ENCODE results near the gene PLXDC1. TPM values are rescaled to one million over a fixed set of nuclear protein-coding genes. Genes with fewer than 3 reads are reported as not detected.

The PLXDC1 gene
- total RNA-seq, 1 donor from 2014 or later, result 19.7 TPM

DNA sequence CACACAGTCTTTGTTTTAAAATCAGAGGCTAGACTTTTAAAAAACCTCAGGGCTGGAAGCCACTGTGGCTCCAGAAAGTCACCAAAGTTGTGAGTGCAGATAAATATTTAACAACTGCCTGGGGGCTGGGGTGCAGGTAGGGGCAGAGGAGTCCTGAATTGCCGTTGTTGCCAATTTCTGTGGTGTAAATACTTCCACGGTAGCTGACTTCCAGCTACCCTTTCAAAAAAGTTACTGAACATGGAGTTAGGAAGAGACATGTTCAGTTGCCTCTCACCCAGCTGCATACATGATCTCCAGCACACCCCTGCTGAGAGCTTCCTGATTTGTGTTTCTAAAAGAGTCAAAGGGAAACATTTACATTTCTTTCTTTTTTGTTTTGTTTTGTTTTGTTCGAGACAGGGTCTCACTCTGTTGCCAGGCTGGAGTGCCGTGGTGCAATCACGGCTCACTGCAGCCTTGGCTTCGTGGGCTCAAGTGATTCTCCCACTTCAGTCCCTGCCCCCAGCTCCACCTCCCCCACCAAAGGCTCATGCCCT lies 58.7 kb downstream of the PLXDC1 start:
- Mint-ChIP-seq H3K4me3 (ENCODE audit: unreplicated experiment) (no peak overlapping the region), H3K9me3 (ENCODE audit: unreplicated experiment) (no peaks in the 10 kb centered on the region), H3K36me3 (ENCODE audit: unreplicated experiment) (peaks cover 2% of the 10 kb centered on the region), H3K27ac (ENCODE audit: unreplicated experiment) (peak overlapping the region; percentile 83), H3K4me1 (ENCODE audit: unreplicated experiment) (peaks cover 35% of the 10 kb centered on the region), H3K27me3 (ENCODE audit: unreplicated experiment) (peaks cover 2% of the 10 kb centered on the region)
- DNase-seq (ENCODE audit: extremely low spot score, unreplicated experiment), result no peak
- TF ChIP-seq, protein P1, sequence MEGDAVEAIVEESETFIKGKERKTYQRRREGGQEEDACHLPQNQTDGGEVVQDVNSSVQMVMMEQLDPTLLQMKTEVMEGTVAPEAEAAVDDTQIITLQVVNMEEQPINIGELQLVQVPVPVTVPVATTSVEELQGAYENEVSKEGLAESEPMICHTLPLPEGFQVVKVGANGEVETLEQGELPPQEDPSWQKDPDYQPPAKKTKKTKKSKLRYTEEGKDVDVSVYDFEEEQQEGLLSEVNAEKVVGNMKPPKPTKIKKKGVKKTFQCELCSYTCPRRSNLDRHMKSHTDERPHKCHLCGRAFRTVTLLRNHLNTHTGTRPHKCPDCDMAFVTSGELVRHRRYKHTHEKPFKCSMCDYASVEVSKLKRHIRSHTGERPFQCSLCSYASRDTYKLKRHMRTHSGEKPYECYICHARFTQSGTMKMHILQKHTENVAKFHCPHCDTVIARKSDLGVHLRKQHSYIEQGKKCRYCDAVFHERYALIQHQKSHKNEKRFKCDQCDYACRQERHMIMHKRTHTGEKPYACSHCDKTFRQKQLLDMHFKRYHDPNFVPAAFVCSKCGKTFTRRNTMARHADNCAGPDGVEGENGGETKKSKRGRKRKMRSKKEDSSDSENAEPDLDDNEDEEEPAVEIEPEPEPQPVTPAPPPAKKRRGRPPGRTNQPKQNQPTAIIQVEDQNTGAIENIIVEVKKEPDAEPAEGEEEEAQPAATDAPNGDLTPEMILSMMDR (IDR thresholded peaks at IDR 0.05), result no peak

DNA sequence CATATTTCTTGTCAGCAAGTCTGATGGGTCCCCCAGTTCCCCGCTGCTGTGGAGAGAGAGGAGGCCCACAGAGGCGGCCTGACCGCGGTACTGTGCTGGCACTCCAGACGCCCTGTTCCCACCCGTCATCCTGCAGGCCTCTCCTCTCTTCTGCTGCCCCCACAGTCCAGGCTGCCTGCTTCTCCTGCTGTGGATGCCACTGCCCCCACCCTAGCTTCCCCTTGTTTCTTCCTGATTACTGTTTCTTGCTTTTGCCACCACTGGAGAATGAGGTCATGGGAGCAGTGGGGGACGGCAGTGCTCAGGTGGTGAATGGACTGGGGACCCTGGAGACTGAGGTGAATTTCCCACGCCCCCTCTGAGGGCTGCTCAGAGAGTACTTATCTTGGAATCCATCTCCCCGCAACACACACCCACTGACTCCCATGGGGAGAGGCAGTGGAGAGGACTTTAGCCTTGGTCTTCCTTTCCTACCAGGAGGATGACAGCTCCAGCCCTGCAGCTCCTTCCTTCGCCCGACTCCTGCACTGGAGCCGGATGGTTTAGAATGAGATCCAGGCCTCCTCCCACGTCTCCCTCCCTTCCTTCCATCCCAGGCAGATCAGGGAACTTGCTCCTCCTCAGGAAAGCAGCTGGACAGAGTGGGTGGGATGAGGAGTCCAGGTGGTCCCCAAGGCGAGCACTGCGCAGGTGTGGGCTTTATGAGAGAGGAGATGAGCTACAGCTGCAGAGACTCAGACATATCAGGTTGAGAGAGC lies 60.4 kb downstream of the PLXDC1 start:
- Mint-ChIP-seq H3K9me3 (ENCODE audit: unreplicated experiment) (no peaks in the 10 kb centered on the region), H3K4me1 (ENCODE audit: unreplicated experiment) (peaks cover 32% of the 10 kb centered on the region), H3K36me3 (ENCODE audit: unreplicated experiment) (peaks cover 2% of the 10 kb centered on the region), H3K4me3 (ENCODE audit: unreplicated experiment) (no peak overlapping the region), H3K27ac (ENCODE audit: unreplicated experiment) (no peak overlapping the region), H3K27me3 (ENCODE audit: unreplicated experiment) (peaks cover 2% of the 10 kb centered on the region)
- TF ChIP-seq, protein P1 (IDR thresholded peaks at IDR 0.05), result no peak
- no peak for DNase-seq (ENCODE audit: extremely low spot score, unreplicated experiment)

DNA sequence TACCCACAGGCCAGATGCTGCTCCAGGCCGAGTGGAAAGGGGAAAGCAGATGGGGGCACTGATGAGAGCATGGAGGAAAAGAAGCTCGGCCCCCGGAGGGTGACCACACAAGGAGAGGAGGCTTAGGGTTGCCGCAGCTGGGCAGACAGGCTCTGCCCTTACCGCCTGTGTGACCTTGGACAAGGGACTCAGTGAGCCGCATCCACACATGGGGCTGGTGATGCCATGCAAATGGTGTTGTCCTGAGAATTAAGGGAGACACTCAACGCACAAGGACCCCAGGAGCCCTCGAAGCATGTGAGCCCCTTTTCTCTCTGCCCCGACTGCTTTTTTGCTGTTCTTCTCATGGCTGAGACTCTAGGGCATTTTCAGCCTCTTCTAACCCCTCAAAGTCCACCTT lies 61.0 kb downstream of the PLXDC1 start:
- H3K4me1 Mint-ChIP-seq (ENCODE audit: unreplicated experiment), result peaks cover 30% of the 10 kb centered on the region
- TF ChIP-seq, protein P1 (IDR thresholded peaks at IDR 0.05), result no peak
- H3K27me3 Mint-ChIP-seq (ENCODE audit: unreplicated experiment), result peaks cover 1% of the 10 kb centered on the region

DNA sequence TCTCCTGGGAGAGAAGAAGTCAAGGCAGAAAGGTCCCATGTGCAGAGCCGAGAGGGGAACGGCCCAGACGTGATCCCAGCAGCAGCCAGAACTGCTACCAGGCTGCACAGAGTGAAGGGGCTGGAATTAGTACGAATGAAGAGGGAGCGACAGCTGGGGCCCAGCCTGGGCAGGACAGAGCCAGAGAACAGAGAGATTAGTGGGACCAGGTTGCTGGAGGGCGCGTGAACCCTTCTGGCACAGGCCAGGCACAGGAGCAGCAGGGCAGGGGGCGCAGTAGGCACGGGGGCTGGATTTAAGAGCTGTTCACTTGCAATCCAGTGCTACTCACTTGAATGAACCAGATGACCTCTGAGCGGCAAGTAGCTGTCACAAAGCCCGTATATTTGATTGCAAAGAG lies 66.9 kb downstream of the PLXDC1 start:
- Mint-ChIP-seq H3K27me3 (ENCODE audit: unreplicated experiment) (peaks cover 10% of the 10 kb centered on the region), H3K9me3 (ENCODE audit: unreplicated experiment) (no peaks in the 10 kb centered on the region), H3K4me1 (ENCODE audit: unreplicated experiment) (peaks cover 28% of the 10 kb centered on the region), H3K27ac (ENCODE audit: unreplicated experiment) (no peak overlapping the region), H3K36me3 (ENCODE audit: unreplicated experiment) (peaks cover 7% of the 10 kb centered on the region), H3K4me3 (ENCODE audit: unreplicated experiment) (no peak overlapping the region)
- TF ChIP-seq, protein P1 (IDR thresholded peaks at IDR 0.05), result no peak
- DNase-seq (ENCODE audit: extremely low spot score, unreplicated experiment), result no peak

More for the DNA sequence above, 61.0 kb downstream of the PLXDC1 start:
- Mint-ChIP-seq H3K27ac (ENCODE audit: unreplicated experiment) (no peak overlapping the region), H3K9me3 (ENCODE audit: unreplicated experiment) (no peaks in the 10 kb centered on the region), H3K4me3 (ENCODE audit: unreplicated experiment) (no peak overlapping the region), H3K36me3 (ENCODE audit: unreplicated experiment) (peaks cover 2% of the 10 kb centered on the region)
- DNase-seq (ENCODE audit: extremely low spot score, unreplicated experiment), result no peak

DNA sequence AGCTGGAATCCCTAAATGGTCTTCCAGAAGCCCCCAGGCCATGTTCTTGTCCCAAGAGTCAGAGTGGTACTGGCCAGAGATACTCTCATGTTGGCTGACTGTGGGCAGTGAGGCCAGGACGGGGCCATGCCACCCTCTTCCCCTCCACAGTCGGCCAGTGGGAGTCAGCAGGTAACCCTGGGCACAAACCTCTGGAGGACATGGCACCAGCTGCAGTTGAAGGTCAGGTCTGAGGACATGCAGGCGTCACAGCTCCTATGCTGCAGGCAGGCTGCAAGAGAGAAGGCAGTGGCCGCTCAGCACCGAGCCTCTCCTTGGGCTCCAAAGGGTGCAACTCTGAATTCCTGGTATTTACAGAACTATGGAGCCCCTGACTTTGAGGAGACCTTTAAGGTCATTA lies 68.2 kb downstream of the PLXDC1 start:
- no peak overlapping the region for H3K27ac Mint-ChIP-seq (ENCODE audit: unreplicated experiment)
- no peak for DNase-seq (ENCODE audit: extremely low spot score, unreplicated experiment)
- H3K36me3 Mint-ChIP-seq (ENCODE audit: unreplicated experiment), result peaks cover 7% of the 10 kb centered on the region
- TF ChIP-seq, protein P1 (IDR thresholded peaks at IDR 0.05), result no peak
- H3K4me3 Mint-ChIP-seq (ENCODE audit: unreplicated experiment), result no peak overlapping the region
- H3K9me3 Mint-ChIP-seq (ENCODE audit: unreplicated experiment), result no peaks in the 10 kb centered on the region
- H3K27me3 Mint-ChIP-seq (ENCODE audit: unreplicated experiment), result peaks cover 10% of the 10 kb centered on the region
- peaks cover 28% of the 10 kb centered on the region for H3K4me1 Mint-ChIP-seq (ENCODE audit: unreplicated experiment)

All from osteocyte (in vitro differentiated cells).